Skeletal muscle satellite cell (primary cell): ENCODE measurements around the gene SCN2B.
A peak's percentile ranks its signal among the peaks of the same experiment; 100 is the strongest.

Source experiments
- H3K27me3 ChIP-seq: 2 replicates; pipeline ENCODE4 v1.7.0; 2013; ENCODE audit warnings: low read length; ENCODE audit not compliant: control insufficient read depth, insufficient read depth
- H3K36me3 ChIP-seq: 2 replicates; pipeline ENCODE4 v1.7.0; 2013; ENCODE audit warnings: mild to moderate bottlenecking, control low read depth, low read length; ENCODE audit not compliant: insufficient read depth
- H3K4me1 ChIP-seq: 2 replicates; pipeline ENCODE4 v1.7.0; 2013; ENCODE audit warnings: low read length; ENCODE audit not compliant: control insufficient read depth, insufficient read depth
- H3K4me2 ChIP-seq: 2 replicates; pipeline ENCODE4 v1.7.0; 2013; ENCODE audit warnings: mild to moderate bottlenecking, low read length
- H3K4me3 ChIP-seq: 2 replicates; pipeline ENCODE4 v1.7.0; 2013; ENCODE audit warnings: low read length
- H3K9ac ChIP-seq: 2 replicates; pipeline ENCODE4 v1.7.0; 2013; ENCODE audit warnings: mild to moderate bottlenecking, low read depth, low read length, moderate library complexity
- H3K9me3 ChIP-seq: replicated peaks from 2 replicates; pipeline ENCODE4 v1.7.0; 2013; ENCODE audit warnings: mild to moderate bottlenecking, control low read depth, low read length

SCN2B gene

DNA sequence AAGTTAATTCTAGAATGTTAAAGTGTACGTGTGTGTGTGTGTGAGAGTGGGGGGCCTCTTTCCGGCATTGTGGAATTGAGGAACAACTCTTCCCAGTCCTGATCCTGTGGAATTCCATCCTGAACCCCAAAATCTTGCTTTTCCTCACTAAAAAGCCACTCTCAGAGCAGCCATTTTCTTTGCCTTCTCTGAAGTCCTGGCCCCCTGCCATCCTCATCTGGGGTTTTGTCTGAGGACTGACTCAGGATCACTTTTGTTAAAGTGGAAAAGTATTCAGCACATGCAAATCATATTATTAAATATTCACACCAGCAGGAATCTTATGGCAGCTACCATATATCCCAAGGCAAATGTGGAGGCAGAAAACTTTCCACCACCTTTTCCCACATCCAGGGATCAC, 27.6 kb downstream of the SCN2B start:
- Histone ChIP-seq H3K9me3 (no peaks in the 10 kb centered on the region), H3K27me3 (peaks cover 81% of the 10 kb centered on the region), H3K4me2 (no peak overlapping the region), H3K4me1 (peaks cover 7% of the 10 kb centered on the region), H3K36me3 (no peaks in the 10 kb centered on the region), H3K4me3 (no peak overlapping the region), H3K9ac (no peak overlapping the region)

DNA sequence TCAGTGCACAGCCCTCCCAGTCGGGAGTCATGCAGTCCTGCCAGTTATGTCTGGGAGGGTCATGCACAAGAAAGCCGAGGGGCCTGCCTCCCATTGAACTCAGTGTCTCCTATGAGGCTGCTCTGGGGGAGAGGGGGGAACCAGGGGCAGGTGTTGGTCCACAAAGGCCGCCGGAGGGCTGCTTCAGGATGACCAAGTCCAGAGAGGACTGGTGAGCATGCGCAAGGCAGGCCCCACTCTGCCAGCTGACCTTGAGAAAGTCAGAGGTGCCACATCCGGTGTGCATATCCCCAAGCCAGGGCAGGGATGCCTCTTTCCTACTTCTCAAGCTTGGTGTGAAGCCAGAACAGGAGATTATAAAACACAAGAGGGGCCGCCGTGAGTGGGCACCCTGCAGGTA, 28.2 kb downstream of the SCN2B start:
- H3K9ac ChIP-seq = no peak overlapping the region
- peaks cover 83% of the 10 kb centered on the region for H3K27me3 ChIP-seq
- peaks cover 7% of the 10 kb centered on the region for H3K4me1 ChIP-seq
- no peak overlapping the region for H3K4me3 ChIP-seq
- H3K9me3 ChIP-seq = no peaks in the 10 kb centered on the region
- no peak overlapping the region for H3K4me2 ChIP-seq
- H3K36me3 ChIP-seq = no peaks in the 10 kb centered on the region

GRCh38 chr11:118147502-118147901, 28.9 kb downstream of the SCN2B start:
- Histone ChIP-seq H3K4me2 (no peak overlapping the region), H3K4me1 (peaks cover 4% of the 10 kb centered on the region), H3K36me3 (no peaks in the 10 kb centered on the region), H3K9ac (no peak overlapping the region), H3K4me3 (no peak overlapping the region), H3K9me3 (no peaks in the 10 kb centered on the region), H3K27me3 (peaks cover 83% of the 10 kb centered on the region)

DNA sequence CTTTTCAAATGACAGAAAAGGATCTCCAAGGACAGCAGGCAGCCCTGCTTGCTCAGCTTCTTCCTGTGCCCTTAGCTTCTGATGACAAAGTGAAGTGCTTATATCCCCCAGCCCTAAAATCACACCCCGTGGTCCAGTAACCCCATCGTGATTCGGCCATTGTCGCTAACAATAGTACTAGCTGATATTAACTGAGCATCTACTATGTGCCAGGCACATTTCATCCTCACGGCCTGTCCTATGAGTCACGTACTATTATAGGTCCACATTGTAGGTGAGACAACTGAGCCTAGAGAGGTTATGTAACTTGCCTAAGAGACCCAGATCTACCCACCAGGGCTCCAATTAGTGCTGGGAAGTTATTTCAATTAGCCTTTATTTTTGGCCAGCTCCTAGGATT, 29.9 kb downstream of the SCN2B start:
- Histone ChIP-seq H3K9me3 (no peaks in the 10 kb centered on the region), H3K4me2 (no peak overlapping the region), H3K4me1 (peaks cover 4% of the 10 kb centered on the region), H3K4me3 (no peak overlapping the region), H3K9ac (no peak overlapping the region), H3K27me3 (peaks cover 79% of the 10 kb centered on the region), H3K36me3 (no peaks in the 10 kb centered on the region)

DNA sequence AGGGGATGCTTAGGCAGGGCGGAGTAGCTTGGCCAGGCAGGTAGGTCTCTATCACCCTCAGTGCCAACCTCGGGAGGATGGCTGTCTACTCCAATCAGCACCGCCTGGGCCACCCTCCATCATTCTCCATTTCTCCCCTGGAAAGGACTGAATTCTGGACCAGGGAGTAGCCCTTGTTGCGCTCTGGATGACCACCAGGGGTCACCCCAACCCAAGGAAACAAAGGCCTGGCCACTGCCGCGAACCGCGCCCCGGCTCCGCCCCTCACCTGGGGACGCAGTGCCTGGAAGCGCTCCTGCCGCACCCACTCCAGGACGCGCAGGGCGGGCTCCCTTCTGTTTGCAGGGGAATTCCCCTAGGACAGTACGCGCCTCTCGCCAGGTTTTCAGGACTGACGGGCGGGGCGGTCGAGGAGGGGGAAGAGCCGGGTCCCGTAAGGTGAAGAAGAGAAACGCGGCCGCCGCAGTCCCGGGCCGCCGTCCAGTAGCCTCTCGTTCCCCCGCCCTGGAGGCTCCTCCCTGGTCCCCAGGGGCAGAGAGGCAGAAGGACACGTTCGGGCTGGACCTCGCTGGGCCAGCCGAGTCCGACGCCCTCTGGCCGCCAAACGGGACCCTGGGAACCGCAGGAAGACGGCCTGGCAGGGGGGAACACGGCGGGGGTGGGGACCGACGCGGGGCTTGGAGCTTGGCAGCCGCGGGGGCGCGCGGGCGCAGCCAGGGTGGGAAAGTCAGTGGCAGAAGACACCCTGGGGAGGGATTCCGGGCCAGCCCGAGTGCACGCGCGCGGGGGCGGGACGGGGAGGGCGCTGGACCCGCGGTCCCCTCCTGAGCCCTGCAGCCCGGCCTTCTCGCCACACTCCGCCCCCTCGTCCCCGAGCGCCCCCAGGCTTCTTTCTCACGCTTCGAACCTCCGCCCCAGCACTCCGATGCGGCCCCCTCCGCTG, 30.9 kb downstream of the SCN2B start:
- Histone ChIP-seq H3K4me3 (peak overlapping the region; percentile 72), H3K9ac (no peak overlapping the region), H3K27me3 (peaks cover 72% of the 10 kb centered on the region), H3K36me3 (no peaks in the 10 kb centered on the region), H3K4me1 (peaks cover 4% of the 10 kb centered on the region), H3K4me2 (peak overlapping the region; percentile 96), H3K9me3 (no peaks in the 10 kb centered on the region)

DNA sequence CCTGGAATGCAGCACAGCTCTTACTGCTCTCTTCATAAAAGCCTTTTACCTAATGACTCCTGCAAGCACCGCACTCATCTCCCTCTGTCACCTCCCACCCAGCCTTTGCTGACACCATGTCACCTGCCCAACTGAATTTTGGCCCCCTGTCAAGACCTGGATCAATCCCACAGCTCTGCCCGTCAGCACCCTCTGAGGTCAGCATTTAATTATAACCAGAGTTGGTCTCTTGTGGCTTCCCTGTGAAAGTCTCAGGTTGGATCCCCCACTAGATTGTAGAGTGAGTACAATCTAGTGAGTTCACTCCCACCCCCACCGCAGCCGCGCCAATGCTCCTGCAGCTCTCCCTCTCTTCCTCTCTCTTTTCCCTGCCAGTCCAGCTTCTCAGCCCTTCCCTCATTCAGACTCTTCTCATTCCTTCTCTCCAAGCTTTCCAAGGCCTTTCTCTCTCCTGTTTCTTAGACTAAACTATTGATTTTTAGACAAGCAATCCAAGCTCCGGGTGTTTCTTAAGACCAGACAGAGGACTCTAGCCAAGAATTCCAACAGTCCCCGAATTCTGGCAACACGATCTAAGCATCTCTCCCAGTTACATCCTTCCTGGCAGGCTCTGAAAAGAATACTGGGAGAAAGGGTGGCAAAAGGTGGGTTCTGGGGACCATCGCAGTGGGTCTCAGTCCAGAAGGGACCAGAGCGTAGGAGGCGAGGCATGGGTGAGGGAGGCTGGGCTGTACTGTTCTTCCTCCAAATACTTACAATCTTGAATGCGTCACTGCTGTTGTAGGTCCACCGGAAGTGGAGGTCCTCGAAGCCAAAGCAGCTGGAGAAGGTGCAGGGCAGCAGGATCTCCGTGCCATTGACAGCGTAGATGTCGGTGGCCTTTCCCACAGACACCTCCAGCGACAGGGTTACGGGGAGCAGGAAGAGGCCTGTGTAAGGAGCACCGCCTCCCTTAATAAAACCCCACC, 31.9 kb downstream of the SCN2B start:
- Histone ChIP-seq H3K36me3 (no peaks in the 10 kb centered on the region), H3K27me3 (peaks cover 71% of the 10 kb centered on the region), H3K9ac (no peak overlapping the region), H3K4me3 (no peak overlapping the region), H3K4me2 (no peak overlapping the region), H3K4me1 (peaks cover 4% of the 10 kb centered on the region), H3K9me3 (no peaks in the 10 kb centered on the region)

- no peak overlapping the region for H3K4me2 ChIP-seq
- H3K9me3 ChIP-seq = no peaks in the 10 kb centered on the region
- no peak overlapping the region for H3K9ac ChIP-seq
- H3K4me3 ChIP-seq = no peak overlapping the region
- peaks cover 4% of the 10 kb centered on the region for H3K4me1 ChIP-seq
- H3K27me3 ChIP-seq = peaks cover 71% of the 10 kb centered on the region
- H3K36me3 ChIP-seq = no peaks in the 10 kb centered on the region
Observed at GRCh38 chr11:118143661-118144185, 32.7 kb downstream of the SCN2B start.

DNA sequence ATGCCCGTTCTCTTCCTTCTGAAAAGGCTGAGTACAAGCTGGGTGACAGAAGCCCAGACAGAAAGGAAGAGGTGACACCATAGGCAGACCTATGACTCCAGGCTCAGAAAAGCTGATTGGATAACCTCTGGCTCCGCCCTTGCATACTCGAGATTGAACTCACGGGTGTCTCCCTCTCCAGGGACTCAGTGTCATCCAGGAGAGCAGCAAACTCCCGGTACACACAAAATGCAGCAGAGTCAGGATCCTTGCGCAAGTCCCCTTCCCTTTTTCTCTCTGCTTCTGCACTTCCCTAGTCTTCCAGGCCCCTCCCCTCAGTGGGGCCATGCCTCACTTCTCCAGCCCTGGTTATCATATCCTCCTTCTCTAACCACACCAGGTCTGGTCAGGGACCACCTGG, 33.6 kb downstream of the SCN2B start:
- Histone ChIP-seq H3K36me3 (no peaks in the 10 kb centered on the region), H3K4me3 (no peak overlapping the region), H3K9ac (no peak overlapping the region), H3K4me2 (no peak overlapping the region), H3K27me3 (peaks cover 70% of the 10 kb centered on the region), H3K9me3 (no peaks in the 10 kb centered on the region), H3K4me1 (peaks cover 4% of the 10 kb centered on the region)

GRCh38 chr11:118142081-118142480, 34.4 kb downstream of the SCN2B start:
- Histone ChIP-seq H3K4me3 (no peak overlapping the region), H3K27me3 (peaks cover 66% of the 10 kb centered on the region), H3K4me1 (peaks cover 4% of the 10 kb centered on the region), H3K9ac (no peak overlapping the region), H3K36me3 (no peaks in the 10 kb centered on the region), H3K9me3 (no peaks in the 10 kb centered on the region), H3K4me2 (no peak overlapping the region)

- peaks cover 59% of the 10 kb centered on the region for H3K27me3 ChIP-seq
- H3K4me3 ChIP-seq = no peak overlapping the region
- no peak overlapping the region for H3K9ac ChIP-seq
- no peaks in the 10 kb centered on the region for H3K4me1 ChIP-seq
- H3K9me3 ChIP-seq = no peaks in the 10 kb centered on the region
- H3K36me3 ChIP-seq = no peaks in the 10 kb centered on the region
- no peak overlapping the region for H3K4me2 ChIP-seq
Observed at GRCh38 chr11:118139578-118139977, 36.9 kb downstream of the SCN2B start.

DNA sequence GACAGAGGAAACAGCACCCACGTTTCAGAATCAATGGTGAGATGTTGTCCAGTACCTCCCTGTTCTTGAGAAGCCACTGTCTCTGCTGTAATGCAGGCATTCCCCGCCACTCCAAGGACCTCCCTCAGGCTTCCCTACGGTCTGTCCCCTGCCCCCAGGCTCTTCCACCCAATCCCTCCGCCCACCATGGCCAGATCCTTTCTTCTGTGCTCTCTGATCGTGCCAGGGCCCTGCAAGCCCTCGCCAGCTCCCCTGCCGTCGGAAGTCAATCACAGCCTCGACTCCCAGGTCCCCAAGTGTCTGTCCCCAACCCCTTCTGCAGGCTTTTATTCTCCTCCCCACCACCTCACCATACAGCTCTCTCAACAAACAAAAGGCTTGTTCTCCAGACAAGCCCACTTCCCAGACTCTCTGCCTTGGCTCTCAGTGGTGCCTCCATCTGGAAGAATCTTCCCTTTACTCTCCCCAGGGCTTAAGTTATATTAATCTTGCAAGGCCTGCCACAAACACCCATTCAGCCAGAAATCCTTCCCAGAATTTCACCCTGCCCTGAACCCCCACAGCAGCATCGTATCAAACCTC, 37.5 kb downstream of the SCN2B start:
- no peak overlapping the region for H3K9ac ChIP-seq
- H3K27me3 ChIP-seq = peaks cover 59% of the 10 kb centered on the region
- H3K4me3 ChIP-seq = no peak overlapping the region
- H3K4me1 ChIP-seq = no peaks in the 10 kb centered on the region
- H3K9me3 ChIP-seq = no peaks in the 10 kb centered on the region
- H3K4me2 ChIP-seq = no peak overlapping the region
- H3K36me3 ChIP-seq = no peaks in the 10 kb centered on the region
